SK-N-SH treated with all-trans-retinoic acid at 6 μM for 48 hours (cell line): ENCODE results near the gene GPR171.

Experiments used
- ARNTL ChIP-seq: fragments of 450-650 bp; formaldehyde crosslinking; IDR thresholded peaks from 2 replicates; pipeline ENCODE4 v1.5.0; 2020; ENCODE audit warnings: low read depth, mild to moderate bottlenecking, moderate library complexity, borderline replicate concordance
- ISL1 ChIP-seq: fragments of 250-450 bp; sonication (Bioruptor Pico); IDR thresholded peaks from 2 replicates; pipeline ENCODE4 v2.1.2; 2022; ENCODE audit warnings: mild to moderate bottlenecking, moderate library complexity
- PPARA ChIP-seq: fragments of 250-450 bp; sonication (Bioruptor Pico); IDR thresholded peaks from 2 replicates; pipeline ENCODE4 v1.5.0; 2020; ENCODE audit warnings: mild to moderate bottlenecking, borderline replicate concordance
- RARB ChIP-seq: fragments of 250-450 bp; sonication (Bioruptor Pico); IDR thresholded peaks from 2 replicates; pipeline ENCODE4 v1.8.0; 2021; ENCODE audit warnings: mild to moderate bottlenecking, moderate library complexity
- TCF4 ChIP-seq: fragments of 250-450 bp; sonication (Bioruptor Pico); IDR thresholded peaks from 2 replicates; pipeline ENCODE4 v1.8.0; 2021; ENCODE audit warnings: mild to moderate bottlenecking, moderate library complexity, borderline replicate concordance
- TOX ChIP-seq: fragments of 250-450 bp; sonication (Bioruptor Pico); IDR thresholded peaks from 2 replicates; pipeline ENCODE4 v1.8.0; 2021; ENCODE audit warnings: mild to moderate bottlenecking, moderate library complexity, borderline replicate concordance
- ZFP3 ChIP-seq: fragments of 250-450 bp; sonication (Bioruptor Pico); IDR thresholded peaks from 2 replicates; pipeline ENCODE4 v1.5.0; 2020; ENCODE audit warnings: mild to moderate bottlenecking, moderate library complexity
- TF ChIP-seq, protein P1 (sequence below): fragments of 250-450 bp; sonication (Bioruptor Pico); IDR thresholded peaks from 2 replicates; pipeline ENCODE4 v1.8.0; 2020; ENCODE audit warnings: mild to moderate bottlenecking, moderate library complexity, borderline replicate concordance
- TF ChIP-seq, protein P2 (sequence below): fragments of 250-450 bp; sonication (Bioruptor Pico); IDR thresholded peaks from 2 replicates; pipeline ENCODE4 v1.5.1; 2020; ENCODE audit warnings: low read depth, mild to moderate bottlenecking, moderate library complexity

DNA sequence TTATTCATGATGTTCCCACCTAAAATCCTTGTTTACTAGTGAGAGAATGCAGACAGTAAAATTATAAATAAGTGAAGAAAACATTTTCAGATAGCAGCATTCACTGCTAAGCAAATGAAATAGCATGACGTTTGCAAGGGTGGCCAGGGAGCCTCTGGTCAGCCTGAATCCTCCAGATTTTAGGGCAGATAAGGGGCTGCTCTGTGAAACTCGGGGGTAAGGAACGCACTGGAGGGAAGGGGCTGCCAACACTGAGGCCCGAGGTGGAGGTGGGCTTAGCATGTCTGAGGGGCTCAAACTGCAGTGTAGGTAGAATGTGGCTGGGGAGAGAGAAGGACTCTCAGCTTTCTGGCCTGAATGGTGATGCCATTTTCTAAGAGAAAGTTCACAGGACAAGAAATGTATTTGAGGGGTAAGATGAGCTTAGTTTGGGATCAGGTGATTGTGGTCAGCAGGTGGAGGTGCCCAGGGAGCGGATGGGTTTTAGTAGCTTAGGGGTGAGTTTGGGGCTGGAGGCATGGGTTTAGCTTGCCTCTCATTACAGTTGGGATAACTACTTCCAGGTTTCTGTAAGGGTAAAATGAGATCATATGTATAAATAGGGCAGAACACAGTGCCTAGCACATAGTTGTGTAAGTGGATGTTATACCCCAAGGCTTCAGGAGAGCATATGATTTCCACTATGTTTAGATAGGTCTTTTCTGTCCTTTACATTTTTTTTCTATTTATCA is 20.5 kb downstream of the GPR171 start:
- TF ChIP-seq, protein P1, sequence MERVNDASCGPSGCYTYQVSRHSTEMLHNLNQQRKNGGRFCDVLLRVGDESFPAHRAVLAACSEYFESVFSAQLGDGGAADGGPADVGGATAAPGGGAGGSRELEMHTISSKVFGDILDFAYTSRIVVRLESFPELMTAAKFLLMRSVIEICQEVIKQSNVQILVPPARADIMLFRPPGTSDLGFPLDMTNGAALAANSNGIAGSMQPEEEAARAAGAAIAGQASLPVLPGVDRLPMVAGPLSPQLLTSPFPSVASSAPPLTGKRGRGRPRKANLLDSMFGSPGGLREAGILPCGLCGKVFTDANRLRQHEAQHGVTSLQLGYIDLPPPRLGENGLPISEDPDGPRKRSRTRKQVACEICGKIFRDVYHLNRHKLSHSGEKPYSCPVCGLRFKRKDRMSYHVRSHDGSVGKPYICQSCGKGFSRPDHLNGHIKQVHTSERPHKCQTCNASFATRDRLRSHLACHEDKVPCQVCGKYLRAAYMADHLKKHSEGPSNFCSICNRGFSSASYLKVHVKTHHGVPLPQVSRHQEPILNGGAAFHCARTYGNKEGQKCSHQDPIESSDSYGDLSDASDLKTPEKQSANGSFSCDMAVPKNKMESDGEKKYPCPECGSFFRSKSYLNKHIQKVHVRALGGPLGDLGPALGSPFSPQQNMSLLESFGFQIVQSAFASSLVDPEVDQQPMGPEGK: no peak
- TF ChIP-seq TCF4 (no peak), ZFP3 (CRISPR knock-in tag) (no peak), ARNTL (CRISPR knock-in tag) (no peak), TOX (CRISPR knock-in tag) (no peak), PPARA (CRISPR knock-in tag) (no peak), ISL1 (CRISPR knock-in tag) (no peak), RARB (CRISPR knock-in tag) (no peak)
- TF ChIP-seq, protein P2, sequence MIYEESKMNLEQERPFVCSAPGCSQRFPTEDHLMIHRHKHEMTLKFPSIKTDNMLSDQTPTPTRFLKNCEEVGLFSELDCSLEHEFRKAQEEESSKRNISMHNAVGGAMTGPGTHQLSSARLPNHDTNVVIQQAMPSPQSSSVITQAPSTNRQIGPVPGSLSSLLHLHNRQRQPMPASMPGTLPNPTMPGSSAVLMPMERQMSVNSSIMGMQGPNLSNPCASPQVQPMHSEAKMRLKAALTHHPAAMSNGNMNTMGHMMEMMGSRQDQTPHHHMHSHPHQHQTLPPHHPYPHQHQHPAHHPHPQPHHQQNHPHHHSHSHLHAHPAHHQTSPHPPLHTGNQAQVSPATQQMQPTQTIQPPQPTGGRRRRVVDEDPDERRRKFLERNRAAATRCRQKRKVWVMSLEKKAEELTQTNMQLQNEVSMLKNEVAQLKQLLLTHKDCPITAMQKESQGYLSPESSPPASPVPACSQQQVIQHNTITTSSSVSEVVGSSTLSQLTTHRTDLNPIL (CRISPR knock-in tag): no peak
